H9 (cell line): ENCODE measurements around the gene GGCT. TPM values are rescaled to one million over a fixed set of nuclear protein-coding genes. Genes with fewer than 3 reads are reported as not detected.

Experiments
- DNase-seq: peaks from one replicate; pipeline ENCODE4 v3.0.0-alpha.2; 2017
- H2AFZ ChIP-seq: one replicate; pipeline ENCODE4 v1.6.1; 2013; ENCODE audit warnings: mild to moderate bottlenecking, low read length, control low read depth, moderate library complexity
- H2AK5ac ChIP-seq: 2 replicates; pipeline ENCODE4 v1.6.1; 2013; ENCODE audit warnings: low read length, control low read depth, mixed read lengths; ENCODE audit not compliant: insufficient read length
- H2BK120ac ChIP-seq: one replicate; pipeline ENCODE4 v1.6.1; 2013; ENCODE audit warnings: low read depth, mild to moderate bottlenecking, low read length, control low read depth, inconsistent platforms; ENCODE audit not compliant: poor library complexity, severe bottlenecking
- H2BK12ac ChIP-seq: 2 replicates; pipeline ENCODE4 v1.6.1; 2013; ENCODE audit warnings: low read length, control low read depth, mixed read lengths, low read depth; ENCODE audit not compliant: insufficient read length
- H2BK15ac ChIP-seq: 2 replicates; pipeline ENCODE4 v1.6.1; 2013; ENCODE audit warnings: low read depth, low read length, control low read depth
- H2BK20ac ChIP-seq: one replicate; pipeline ENCODE4 v1.6.1; 2013; ENCODE audit warnings: low read depth, mild to moderate bottlenecking, low read length, control low read depth, inconsistent platforms; ENCODE audit not compliant: poor library complexity, severe bottlenecking
- H2BK5ac ChIP-seq: 2 replicates; pipeline ENCODE4 v1.6.1; 2013; ENCODE audit warnings: low read length, control low read depth, mixed read lengths; ENCODE audit not compliant: insufficient read length
- H3K14ac ChIP-seq: 2 replicates; pipeline ENCODE4 v1.6.1; 2013; ENCODE audit warnings: low read length, control low read depth; ENCODE audit not compliant: insufficient read depth
- H3K18ac ChIP-seq: 2 replicates; pipeline ENCODE4 v1.6.1; 2013; ENCODE audit warnings: low read depth, mild to moderate bottlenecking, mixed read lengths, low read length, control low read depth; ENCODE audit not compliant: insufficient read length
- H3K23ac ChIP-seq: 2 replicates; pipeline ENCODE4 v1.6.1; 2013; ENCODE audit warnings: low read length, control low read depth, mixed read lengths, low read depth; ENCODE audit not compliant: insufficient read length
- H3K23me2 ChIP-seq: 2 replicates; pipeline ENCODE4 v1.6.1; 2013; ENCODE audit warnings: low read depth, mild to moderate bottlenecking, mixed read lengths, low read length, control low read depth; ENCODE audit not compliant: insufficient read length, poor library complexity, severe bottlenecking
- H3K27ac ChIP-seq: 2 replicates; pipeline ENCODE4 v1.5.1; 2013; ENCODE audit warnings: low read length, control low read depth, mixed read lengths, low read depth; ENCODE audit not compliant: insufficient read length
- H3K27me3 ChIP-seq: 2 replicates; pipeline ENCODE4 v1.6.1; 2013; ENCODE audit warnings: low read length, control low read depth, inconsistent platforms; ENCODE audit not compliant: insufficient read depth
- H3K4ac ChIP-seq: 2 replicates; pipeline ENCODE4 v1.6.1; 2013; ENCODE audit warnings: low read depth, mild to moderate bottlenecking, control low read depth, inconsistent platforms, low read length, moderate library complexity
- H3K4me1 ChIP-seq: 2 replicates; pipeline ENCODE4 v1.6.1; 2013; ENCODE audit warnings: low read length, control low read depth, inconsistent platforms; ENCODE audit not compliant: insufficient read depth
- H3K4me2 ChIP-seq: 2 replicates; pipeline ENCODE4 v1.6.1; 2013; ENCODE audit warnings: low read length, control low read depth, mixed read lengths; ENCODE audit not compliant: insufficient read length, insufficient read depth
- H3K56ac ChIP-seq: 2 replicates; pipeline ENCODE4 v1.6.1; 2013; ENCODE audit warnings: low read depth, mild to moderate bottlenecking, mixed read lengths, low read length, control low read depth; ENCODE audit not compliant: insufficient read length
- H3K79me1 ChIP-seq: 2 replicates; pipeline ENCODE4 v1.6.1; 2013; ENCODE audit warnings: low read depth, mild to moderate bottlenecking, moderate library complexity, low read length, control low read depth, inconsistent platforms; ENCODE audit not compliant: insufficient read depth, poor library complexity, severe bottlenecking
- H3K79me2 ChIP-seq: 2 replicates; pipeline ENCODE4 v1.6.1; 2013; ENCODE audit warnings: low read length, control low read depth, inconsistent platforms; ENCODE audit not compliant: insufficient read depth
- H3K9ac ChIP-seq: 2 replicates; pipeline ENCODE4 v1.6.1; 2013; ENCODE audit warnings: low read length, control low read depth, mixed read lengths; ENCODE audit not compliant: insufficient read length; ENCODE audit errors: extremely low read depth
- H3K9me3 ChIP-seq: one replicate; pipeline ENCODE4 v1.6.1; 2013; ENCODE audit warnings: low read depth, low read length, inconsistent platforms; ENCODE audit not compliant: control insufficient read depth
- H3T11ph ChIP-seq: one replicate; pipeline ENCODE4 v1.6.1; 2013; ENCODE audit warnings: mild to moderate bottlenecking, low read length, control low read depth, inconsistent platforms
- H4K20me1 ChIP-seq: one replicate; pipeline ENCODE4 v1.6.1; 2013; ENCODE audit not compliant: control insufficient read depth, insufficient read length, insufficient read depth
- H4K5ac ChIP-seq: 2 replicates; pipeline ENCODE4 v1.6.1; 2013; ENCODE audit warnings: low read depth, mild to moderate bottlenecking, mixed read lengths, low read length, control low read depth; ENCODE audit not compliant: insufficient read length
- H4K8ac ChIP-seq: replicated peaks from 2 replicates; pipeline ENCODE4 v1.6.1; 2013; ENCODE audit warnings: low read length, control low read depth, mixed read lengths, low read depth; ENCODE audit not compliant: insufficient read length
- H4K91ac ChIP-seq: 2 replicates; pipeline ENCODE4 v1.6.1; 2013; ENCODE audit warnings: low read depth, mild to moderate bottlenecking, moderate library complexity, mixed read lengths, low read length, control low read depth; ENCODE audit not compliant: insufficient read length
- H3K27ac Mint-ChIP-seq, 3 experiments: 2 replicates in 2 of 3; 3 replicates in 1 of 3; pipeline ENCODE4 v1.8.0; 2020 to 2021; ENCODE audit warnings: mixed read lengths in 3 of 3, mild to moderate bottlenecking in 1 of 3, moderate library complexity in 1 of 3
- H3K27me3 Mint-ChIP-seq: 2 replicates; pipeline ENCODE4 v1.8.0; 2021; ENCODE audit warnings: low read depth, mild to moderate bottlenecking, moderate library complexity, mixed read lengths
- H3K36me3 Mint-ChIP-seq, 3 experiments: 2 replicates in 2 of 3; 3 replicates in 1 of 3; pipeline ENCODE4 v1.8.0; 2020 to 2021; ENCODE audit warnings: low read depth in 3 of 3, mixed read lengths in 3 of 3; ENCODE audit not compliant: insufficient read depth in 1 of 3
- H3K4me1 Mint-ChIP-seq, 2 experiments: 2 replicates each; pipeline ENCODE4 v1.8.0; 2020; ENCODE audit warnings: mixed read lengths in 2 of 2
- H3K4me3 Mint-ChIP-seq, 2 experiments: 2 replicates in 1 of 2; 3 replicates in 1 of 2; pipeline ENCODE4 v1.8.0; 2020 to 2021; ENCODE audit warnings: mild to moderate bottlenecking in 2 of 2, mixed read lengths in 2 of 2, moderate library complexity in 1 of 2
- H3K9me3 Mint-ChIP-seq, 2 experiments: 2 replicates in 1 of 2; 3 replicates in 1 of 2; pipeline ENCODE4 v1.8.0; 2020; ENCODE audit warnings: mild to moderate bottlenecking in 2 of 2, mixed read lengths in 2 of 2, moderate library complexity in 1 of 2
- CTCF ChIP-seq: fragments of 200-600 bp; sonication (generic); conservative IDR thresholded peaks from 3 replicates; pipeline ENCODE4 v1.8.0; 2021; ENCODE audit warnings: antibody characterized with exemption, mild to moderate bottlenecking
- WGBS: extraction: QIAGEN DNeasy Blood & Tissue Kit; methylation state at CpG from one replicate; pipeline ENCODE4 v1.1.7; 2013; ENCODE audit warnings: missing lambda C conversion rate, low lambda C conversion rate, mixed read lengths; ENCODE audit not compliant: insufficient read length; ENCODE audit errors: extremely low coverage; 5-methylcytosine and 5-hydroxymethylcytosine counted together
- total RNA-seq: library from RNA; stranded (reverse); gene quantifications from 2 replicates; pipeline ENCODE4 v1.2.1, GENCODE V29; 2021

GGCT gene
- total RNA-seq, 1 experiment from 2014 or later = 84.9 TPM

GRCh38 chr7:30533886-30534285 is 29.3 kb upstream of the GGCT start:
- Mint-ChIP-seq H3K27ac (no peak overlapping the region), H3K36me3 (peaks cover 7 to 21% (median 19%) of the 10 kb centered on the region in 3 experiments)

More at GRCh38 chr7:30533886-30534285, 29.3 kb upstream of the GGCT start:
- Histone ChIP-seq H2BK5ac (no peak overlapping the region), H3K4ac (no peak overlapping the region), H3K79me2 (no peaks in the 10 kb centered on the region), H3K14ac (no peak overlapping the region), H2BK15ac (no peak overlapping the region), H3K18ac (no peak overlapping the region), H3K9me3 (peaks cover 6% of the 10 kb centered on the region), H4K20me1 (no peaks in the 10 kb centered on the region), H3K4me2 (no peak overlapping the region), H3T11ph (no peak overlapping the region), H2BK20ac (no peak overlapping the region), H2BK12ac (no peak overlapping the region), H4K5ac (no peak overlapping the region), H3K79me1 (no peaks in the 10 kb centered on the region), H3K23ac (no peak overlapping the region), H2AFZ (no peak overlapping the region), H2AK5ac (no peak overlapping the region), H3K4me1 (no peaks in the 10 kb centered on the region), H3K27me3 (no peaks in the 10 kb centered on the region), H3K56ac (no peak overlapping the region), H4K91ac (no peak overlapping the region), H4K8ac (no peak overlapping the region), H2BK120ac (no peak overlapping the region), H3K9ac (no peak overlapping the region), H3K23me2 (no peaks in the 10 kb centered on the region), H3K27ac (no peak overlapping the region)
- Mint-ChIP-seq H3K27me3 (peaks cover 7% of the 10 kb centered on the region), H3K4me3 (no peak overlapping the region), H3K4me1 (no peaks in the 10 kb centered on the region), H3K9me3 (peaks cover 14 to 15% of the 10 kb centered on the region in 2 experiments)
- TF ChIP-seq CTCF = no peak
- no CpG with 5 or more reads among the region's 5 CpGs for WGBS
- no peak for DNase-seq
